GM18526 (cell line): ENCODE data around the gene A3GALT2.

Source experiments
- POLR2A ChIP-seq: IDR thresholded peaks from 3 replicates; pipeline ENCODE4 v1.6.1; 2011; ENCODE audit not compliant: insufficient read length; ENCODE audit errors: extremely low read depth

A3GALT2 gene

GRCh38 chr1:33320619-33321165, at the start of gene A3GALT2:
Gene A3GALT2, minus strand, starts transcription at chr1:33321098. Its CDS starts 0 bp downstream, at chr1:33321098.
- no peak for TF ChIP-seq POLR2A

DNA sequence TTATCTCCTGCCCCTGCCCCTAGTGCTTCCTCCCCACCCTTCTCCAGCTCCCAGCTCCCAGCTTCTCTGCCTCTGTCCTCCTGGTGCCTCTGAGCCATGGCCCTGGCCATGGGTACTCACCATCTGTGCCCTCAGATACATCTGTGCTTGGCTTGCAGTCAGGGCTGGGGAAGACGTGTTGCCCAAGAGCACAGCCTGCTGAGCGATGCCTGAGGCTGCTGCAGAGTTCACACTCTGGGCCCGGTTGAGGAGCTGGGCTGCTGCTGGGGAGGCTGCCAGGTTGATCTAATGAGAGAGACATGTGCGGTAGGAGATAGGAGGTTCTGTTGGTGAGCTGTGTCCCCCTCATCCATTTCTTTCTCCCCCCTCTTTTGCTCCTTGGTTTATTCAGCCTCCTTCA, 49.4 kb upstream of the A3GALT2 start:
- no peak for TF ChIP-seq POLR2A

DNA sequence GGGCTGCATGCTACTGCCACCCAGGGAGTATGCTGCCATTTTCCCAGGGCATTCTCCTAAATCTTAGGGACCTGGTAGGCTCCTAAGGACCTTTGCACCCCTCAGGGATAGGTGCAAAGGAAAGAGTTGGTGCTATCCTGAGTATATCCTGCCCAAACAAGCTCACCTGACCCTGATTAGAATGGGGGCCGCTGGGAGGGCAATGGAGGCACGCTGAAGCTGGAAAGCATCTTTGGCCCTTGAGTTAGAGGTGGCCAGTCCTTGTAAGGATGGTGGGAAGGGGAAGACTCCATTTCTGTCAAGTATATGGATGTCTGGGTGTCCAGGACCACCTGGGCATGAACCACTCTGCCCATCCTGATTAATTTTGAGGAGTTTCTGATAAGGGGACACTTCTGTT, 48.9 kb upstream of the A3GALT2 start:
- no peak for TF ChIP-seq POLR2A

- no peak for TF ChIP-seq POLR2A
Observed at GRCh38 chr1:33369081-33369480, 48.2 kb upstream of the A3GALT2 start.

- TF ChIP-seq POLR2A = no peak
Observed at GRCh38 chr1:33368431-33368830, 47.5 kb upstream of the A3GALT2 start.

DNA sequence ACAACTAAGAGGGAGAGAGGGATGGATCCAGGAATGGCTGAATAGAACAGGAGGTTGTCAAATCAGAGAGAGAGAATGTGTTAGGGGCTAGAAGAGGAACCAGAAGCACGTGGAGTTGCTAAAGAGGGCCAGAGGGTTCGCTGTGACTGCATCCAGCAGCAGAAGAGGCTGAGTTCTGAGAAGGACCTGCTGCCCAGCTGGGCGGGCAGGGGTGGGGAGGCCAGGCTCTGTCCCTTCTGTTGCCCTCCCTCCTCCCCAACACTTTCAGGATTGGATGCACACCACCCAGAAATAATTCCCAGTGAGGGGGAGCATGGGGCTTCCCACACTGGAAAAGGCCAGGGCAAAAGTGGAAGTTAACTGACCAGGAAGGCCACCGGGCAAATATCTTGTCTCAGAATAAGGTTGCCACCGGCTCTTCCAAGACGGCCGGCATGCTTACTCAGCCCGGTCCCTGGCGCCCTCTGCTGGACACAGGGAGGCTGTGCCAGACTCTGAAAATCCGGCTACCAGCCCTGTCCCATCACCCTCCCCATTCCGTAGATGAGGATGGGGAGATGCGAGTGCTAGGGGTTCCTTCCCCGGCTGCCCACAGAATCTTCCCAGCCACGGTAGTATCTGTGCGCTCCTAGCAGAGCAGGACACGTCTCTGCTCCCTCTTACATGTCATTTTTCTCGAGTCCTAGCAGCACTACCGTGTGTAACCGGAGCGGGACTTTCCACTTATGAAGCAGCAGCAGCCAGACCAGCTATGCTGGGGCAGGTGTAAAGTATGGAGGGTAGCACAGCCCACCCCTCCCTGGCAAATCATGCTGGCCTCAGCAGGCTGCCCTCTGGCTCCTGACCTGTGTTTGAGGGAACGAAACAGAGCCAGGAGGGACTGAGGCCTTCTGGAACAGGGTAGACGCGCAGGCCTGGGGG, 46.8 kb upstream of the A3GALT2 start:
- no peak for TF ChIP-seq POLR2A

DNA sequence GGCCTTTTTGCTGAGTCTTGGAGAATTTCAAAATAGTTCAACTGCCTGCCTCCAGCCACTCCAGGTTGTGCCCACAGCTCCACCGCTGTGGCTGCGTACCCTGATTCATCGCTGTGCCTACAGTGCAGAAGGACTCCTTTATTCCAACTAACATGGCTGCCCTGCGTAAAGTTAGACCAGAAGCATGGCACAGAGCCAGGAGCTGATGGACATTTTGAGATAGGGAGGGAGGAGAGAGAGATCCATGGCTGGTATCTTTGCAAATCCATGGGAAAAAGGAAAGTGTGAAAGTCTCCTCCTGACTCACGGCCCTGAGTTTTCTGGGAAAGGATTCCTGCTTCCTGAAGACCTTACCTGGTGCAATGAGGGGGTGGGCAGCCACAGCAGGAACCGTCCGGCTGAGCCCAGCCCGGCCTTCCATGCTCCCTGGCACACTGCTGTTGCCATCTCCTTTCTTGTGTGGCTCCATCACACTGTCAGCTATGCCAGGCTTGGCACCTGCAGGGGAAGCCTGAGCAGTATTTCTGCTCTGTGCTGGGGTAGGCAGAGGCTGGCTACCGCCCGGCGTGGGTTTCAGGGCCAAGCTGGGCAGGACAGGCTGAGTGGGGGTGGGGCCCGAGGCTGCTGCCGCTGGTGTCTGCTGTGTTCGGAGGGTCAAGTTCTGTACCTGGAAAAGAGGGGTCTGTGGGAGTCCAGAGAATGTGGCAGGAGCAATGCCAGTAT, 46.0 kb upstream of the A3GALT2 start:
- no peak for TF ChIP-seq POLR2A

DNA sequence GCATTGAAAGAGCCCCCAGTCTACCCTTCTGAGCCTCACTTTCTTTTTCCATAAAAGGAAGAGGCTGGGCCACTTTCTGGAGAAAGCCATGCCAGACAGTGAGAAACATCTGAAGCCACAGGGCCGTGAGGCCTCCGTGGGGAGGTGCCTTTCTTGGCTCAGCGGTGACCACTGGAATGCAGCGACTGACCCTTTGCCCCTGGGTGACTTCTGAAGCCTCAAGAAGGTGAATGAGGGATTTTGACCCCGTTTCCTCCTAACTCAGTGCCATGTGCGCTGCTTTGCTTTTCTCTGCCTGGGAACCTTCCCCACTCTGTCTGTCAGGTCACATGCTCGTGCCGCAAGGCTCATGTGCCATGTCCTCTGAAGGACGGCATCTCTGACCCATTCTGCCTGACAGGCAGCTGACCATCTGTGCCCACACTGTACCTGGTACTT, 44.7 kb upstream of the A3GALT2 start:
- no peak for TF ChIP-seq POLR2A

GRCh38 chr1:33364565-33364918, 43.6 kb upstream of the A3GALT2 start:
- TF ChIP-seq POLR2A = no peak

DNA sequence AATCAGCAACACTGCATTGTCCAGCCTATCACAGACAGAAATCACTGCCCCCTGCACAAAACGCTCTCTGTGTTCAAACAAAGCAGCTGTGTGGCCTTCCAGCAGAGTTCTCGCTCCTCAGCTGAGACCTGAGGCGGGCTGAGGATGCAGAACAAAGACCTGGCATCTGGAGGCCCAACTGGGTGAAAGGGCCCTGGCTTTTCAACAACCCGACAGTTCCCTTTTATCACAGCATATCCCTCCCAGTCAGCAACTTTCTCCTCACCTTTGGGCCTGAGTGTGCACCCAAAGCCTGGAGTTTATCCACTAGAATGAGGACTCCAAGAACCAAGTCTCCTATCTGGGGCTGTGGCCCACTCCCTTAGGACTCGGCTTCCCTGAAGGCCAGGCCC, 42.6 kb upstream of the A3GALT2 start:
- no peak for TF ChIP-seq POLR2A

GRCh38 chr1:33363021-33363420, 42.1 kb upstream of the A3GALT2 start:
- TF ChIP-seq POLR2A = no peak

GRCh38 chr1:33361532-33362235, 40.8 kb upstream of the A3GALT2 start:
- no peak for TF ChIP-seq POLR2A

- TF ChIP-seq POLR2A = no peak
Observed at GRCh38 chr1:33360367-33360766, 39.5 kb upstream of the A3GALT2 start.

- no peak for TF ChIP-seq POLR2A
Observed at GRCh38 chr1:33359931-33360330, 39.0 kb upstream of the A3GALT2 start.

DNA sequence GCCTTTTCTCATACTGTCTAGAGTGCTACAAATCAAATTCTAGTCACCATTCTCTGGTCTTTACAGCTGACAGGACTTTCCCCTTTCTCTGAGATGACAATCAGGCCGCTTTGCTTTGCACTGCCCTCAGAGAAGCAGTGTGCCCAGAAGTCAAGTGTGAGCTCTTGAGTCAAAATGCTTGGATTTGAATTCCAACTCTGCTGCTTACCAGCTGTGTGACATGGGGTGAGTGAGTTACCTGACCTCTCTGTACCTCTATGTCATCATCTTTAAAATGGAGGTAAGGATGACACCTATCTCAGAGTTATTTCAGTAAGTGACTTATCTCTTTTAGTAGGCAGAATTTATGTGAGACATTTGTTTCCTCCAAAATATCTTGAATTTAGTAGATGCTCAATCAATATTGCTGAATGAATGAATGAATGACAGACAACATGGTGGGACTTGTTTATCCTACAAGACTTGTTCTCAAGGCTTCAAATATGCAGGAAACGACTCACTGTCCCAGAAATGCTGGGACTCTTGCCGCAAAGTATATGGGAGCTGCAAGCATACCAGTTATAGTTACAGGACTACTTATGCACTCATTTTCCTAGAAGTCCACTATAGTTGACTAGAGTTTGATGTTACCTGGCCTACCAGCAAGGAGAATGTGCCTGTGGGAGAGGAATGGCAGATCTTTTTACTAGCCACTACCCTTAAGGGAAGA, 38.1 kb upstream of the A3GALT2 start:
- TF ChIP-seq POLR2A = no peak
